Mesenteric fat pad (tissue), 1 donor: ENCODE data around the gene PLCH1. TPM values are rescaled to one million over a fixed set of nuclear protein-coding genes. Genes with fewer than 3 reads are reported as not detected.
"Not testable (repeated sequence)": the region's sequence is repeated elsewhere in the genome, so short reads cannot be mapped to it uniquely, and the experiment has no call there.

Experiments used
- DNase-seq: peaks from one replicate; pipeline ENCODE4 v3.0.0-alpha.2; 2020; ENCODE audit warnings: low spot score
- total RNA-seq: library from RNA; stranded (reverse); fragmentation: NEBNext Ultra II Directional; extraction: Animal tissue kit (Norgen Biotek cat#: 25700); gene quantifications from one replicate; pipeline ENCODE4 v1.2.1, GENCODE V29; 2021
- donor health status: DM: yes; HTN: yes; CAD: no.

PLCH1 gene
- total RNA-seq, 1 donor from 2014 or later, result not detected

GRCh38 chr3:155420881-155421486, 323.9 kb downstream of the PLCH1 start:
- no peak for DNase-seq

DNA sequence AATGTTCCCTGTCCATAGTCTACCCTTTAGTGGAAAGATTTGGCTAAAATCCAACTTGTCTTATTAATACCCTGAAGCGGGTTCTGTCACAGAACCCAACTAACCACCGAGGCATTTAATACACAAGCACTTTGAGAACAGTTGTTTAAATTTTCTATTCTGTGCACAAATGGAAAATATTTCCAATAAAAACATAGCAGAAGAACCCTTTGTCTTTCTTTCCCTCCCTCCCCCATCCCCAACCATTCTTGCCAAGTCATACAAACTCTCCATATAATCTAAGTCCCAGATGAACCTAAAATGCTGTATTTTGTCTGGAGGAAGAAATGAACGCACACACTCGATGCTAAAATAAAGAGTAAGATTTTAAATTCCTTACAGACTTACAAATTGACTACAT, 324.5 kb downstream of the PLCH1 start:
- DNase-seq, result no peak

DNA sequence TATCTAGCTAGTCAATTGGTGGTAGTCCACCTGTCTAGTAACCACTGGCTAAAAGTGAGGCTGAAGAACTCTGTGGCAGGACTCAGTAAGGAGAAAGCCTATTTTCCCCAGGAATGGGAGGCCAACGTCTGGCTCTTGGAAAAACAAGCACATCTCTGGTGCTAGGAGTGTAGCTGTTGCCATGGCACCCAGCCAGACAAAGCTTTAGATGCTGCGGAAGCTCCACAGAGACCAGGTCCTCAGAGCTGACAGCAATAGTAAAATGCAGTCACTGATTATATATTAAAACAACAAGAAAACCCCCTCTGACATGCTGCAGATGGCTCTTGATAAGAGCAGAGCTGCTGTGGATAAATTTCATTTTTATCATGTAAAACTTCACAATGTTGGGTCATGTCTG, 326.5 kb downstream of the PLCH1 start:
- DNase-seq, result no peak

DNA sequence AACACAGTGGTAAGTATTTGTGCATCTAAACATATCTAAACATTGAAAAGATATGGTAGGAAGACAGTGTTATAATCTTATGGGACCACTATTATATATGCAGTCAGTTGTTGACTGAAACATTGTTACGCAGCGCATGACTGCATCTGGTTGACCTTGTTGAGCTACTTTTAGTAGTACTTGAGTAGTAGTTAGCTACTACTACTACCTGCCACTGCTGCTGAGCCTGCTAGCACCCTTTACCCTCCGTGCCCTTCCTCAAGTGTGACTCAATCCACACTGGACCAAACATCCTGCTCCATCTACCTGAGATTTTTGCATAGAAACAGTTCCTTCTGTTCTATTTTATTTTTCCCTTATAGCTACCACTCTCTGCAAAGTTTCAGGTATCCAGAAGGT, 327.8 kb downstream of the PLCH1 start:
- no peak for DNase-seq

DNA sequence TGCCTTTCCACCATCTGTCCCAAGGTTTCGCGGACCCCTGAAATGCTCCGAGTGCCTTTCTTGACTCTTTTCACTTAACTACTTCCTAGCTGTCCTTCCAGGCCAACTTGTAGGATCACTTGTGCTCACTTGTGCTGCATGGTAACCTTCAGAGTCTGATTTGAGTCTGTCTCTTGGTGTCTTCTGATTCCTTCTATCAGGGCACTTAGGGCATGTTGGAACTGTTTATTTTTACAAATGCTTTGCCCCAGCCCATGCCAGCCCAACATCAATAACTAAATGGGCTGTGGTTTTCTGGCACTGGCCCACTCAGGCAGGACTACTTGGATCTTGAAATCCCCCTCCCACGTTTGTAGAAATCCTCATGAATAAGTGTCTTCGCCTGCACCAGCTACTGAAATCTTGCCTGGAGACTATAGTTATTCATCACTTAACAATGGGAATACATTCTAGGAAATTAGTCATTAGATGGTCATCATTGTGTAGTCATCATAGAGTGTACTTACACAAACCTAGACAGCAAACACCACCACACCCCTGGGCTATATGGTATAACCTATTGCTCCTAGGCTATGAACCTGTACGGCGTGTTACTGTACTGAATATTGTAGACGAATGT, 328.3 kb downstream of the PLCH1 start:
- DNase-seq, result no peak

DNA sequence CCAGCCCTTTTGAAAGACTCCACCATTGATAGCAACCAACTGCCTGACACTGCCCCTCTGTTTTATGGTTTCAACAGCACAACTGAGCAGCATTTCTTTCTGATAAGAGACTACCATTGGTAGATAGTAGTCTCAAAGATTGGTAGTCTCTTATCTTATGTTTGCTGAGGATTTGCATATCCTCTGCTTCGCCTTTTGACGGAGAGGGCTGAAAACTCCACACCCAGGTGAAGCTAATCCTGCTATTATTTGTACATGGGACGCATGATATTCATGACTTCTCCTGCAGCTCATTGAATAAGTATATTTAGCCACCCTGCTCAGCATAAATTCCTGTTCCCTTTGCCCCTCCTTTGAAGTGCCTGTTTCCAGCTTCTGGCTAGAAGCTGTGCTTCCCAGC, 332.0 kb downstream of the PLCH1 start:
- no peak for DNase-seq

DNA sequence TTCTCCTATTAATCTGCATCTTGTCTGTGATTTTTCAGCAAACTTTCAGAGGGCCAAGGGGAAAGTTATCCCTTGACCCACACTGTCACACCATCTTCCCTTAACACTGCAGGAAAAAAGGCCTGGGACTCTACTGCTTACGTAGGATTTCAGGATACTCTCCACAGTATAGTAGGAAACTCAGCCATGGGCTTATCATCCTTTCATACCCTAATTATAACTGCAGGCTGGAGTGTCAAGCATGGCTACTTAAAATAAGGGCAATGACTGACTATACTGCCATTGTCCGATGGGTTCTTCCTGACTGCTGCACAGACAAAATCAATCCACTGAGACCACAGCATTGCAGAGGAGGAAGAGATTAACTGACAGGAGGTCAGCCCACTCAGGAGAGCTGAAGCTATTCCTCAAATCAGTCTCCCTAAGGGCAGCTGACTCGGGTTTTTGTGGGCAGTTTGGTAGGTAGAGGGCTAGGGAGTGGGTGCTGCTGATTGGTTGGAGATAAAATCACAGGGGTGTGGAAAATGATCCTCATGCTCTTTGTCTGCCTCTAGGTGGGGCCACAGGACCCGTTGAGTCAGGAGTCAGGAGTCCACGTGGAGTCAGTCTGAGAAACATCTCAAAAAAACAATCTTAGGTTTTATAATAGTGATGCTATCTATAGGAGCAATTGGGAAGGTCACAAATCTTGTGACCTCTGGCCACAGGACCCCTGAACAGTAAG, 333.2 kb downstream of the PLCH1 start:
- DNase-seq, result no peak

- DNase-seq, result no peak
Observed at GRCh38 chr3:155409336-155409735, 335.5 kb downstream of the PLCH1 start.

GRCh38 chr3:155407971-155408370, 336.9 kb downstream of the PLCH1 start:
- no peak for DNase-seq

- DNase-seq, result no peak
Observed at GRCh38 chr3:155407331-155407730, 337.5 kb downstream of the PLCH1 start.

DNA sequence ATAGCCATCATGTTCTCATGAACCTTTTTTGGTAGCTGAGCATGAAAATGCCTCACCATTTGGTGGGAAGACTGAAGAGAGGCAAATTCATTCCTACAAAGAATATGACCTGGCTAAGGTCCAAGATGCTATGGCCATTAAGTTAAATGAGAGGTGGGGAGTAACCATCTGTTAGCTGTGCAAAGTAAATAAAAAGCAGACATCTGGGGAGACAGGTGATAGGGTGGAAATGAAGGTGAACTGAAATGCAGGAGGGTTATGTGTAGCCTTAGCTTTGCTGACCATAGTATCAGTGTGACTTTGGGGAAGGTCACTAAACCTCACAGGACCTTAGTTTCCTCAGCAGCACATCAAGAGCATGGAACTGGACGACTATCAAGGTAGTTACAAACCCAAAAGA, 340.4 kb downstream of the PLCH1 start:
- DNase-seq, result no peak

DNA sequence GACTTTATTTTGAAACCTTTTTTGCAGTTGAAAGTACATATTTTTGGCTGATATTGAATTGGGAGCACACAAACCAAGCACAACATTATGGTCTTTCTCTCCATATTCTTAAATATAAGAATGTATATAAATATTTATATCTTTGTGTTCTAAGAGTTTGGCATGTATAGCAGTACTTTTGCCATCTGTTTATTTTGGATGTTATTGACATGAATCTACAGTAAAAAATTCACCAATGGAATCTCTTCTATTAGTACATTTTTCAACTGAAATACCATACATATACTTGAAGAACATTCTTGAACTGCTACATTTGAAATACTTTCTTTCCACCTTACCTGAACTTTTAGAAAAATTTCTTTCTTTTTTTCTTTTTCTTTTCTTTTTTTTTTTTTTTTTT, 342.2 kb downstream of the PLCH1 start:
- DNase-seq, result no peak

DNA sequence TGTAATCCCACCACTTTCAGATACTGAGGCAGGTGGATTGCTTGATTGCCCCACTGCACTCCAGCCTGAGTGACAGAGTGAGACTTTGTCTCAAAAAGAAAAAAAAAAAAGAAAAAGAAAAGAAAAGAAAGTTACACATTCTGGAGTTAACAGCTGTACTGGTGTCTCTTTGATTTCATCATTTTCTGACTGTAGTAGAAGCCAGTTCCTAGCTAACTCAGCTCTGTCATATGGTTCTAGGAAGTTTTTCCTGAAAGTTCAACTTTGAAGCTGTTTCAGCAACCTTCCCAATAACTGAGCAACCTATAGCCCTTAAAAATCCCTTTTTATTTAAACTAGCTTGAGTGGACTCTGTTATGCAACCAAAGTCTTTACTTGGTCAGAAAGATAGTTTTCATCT, 346.8 kb downstream of the PLCH1 start:
- no peak for DNase-seq

- DNase-seq, result not testable (repeated sequence)
Observed at GRCh38 chr3:155394896-155395295, 350.0 kb downstream of the PLCH1 start.

DNA sequence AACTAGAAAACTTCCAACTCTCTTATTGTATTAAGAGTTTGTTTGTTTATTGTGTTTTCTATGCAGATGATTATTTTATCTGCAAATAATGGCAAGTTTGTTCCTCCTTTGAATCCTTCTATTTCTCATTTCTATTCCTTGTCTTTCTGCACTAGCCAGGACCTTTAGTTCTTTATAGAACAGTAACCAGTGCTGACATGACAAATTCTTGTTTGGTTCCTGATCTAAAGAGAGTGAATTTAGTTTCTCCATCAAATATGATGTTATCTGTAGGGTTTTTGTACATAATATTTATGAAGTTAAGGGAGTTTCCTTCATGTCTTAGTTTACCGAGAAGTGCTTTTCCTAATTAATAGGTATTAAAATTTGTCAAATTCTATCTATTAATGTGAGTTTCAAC, 350.6 kb downstream of the PLCH1 start:
- DNase-seq, result no peak

DNA sequence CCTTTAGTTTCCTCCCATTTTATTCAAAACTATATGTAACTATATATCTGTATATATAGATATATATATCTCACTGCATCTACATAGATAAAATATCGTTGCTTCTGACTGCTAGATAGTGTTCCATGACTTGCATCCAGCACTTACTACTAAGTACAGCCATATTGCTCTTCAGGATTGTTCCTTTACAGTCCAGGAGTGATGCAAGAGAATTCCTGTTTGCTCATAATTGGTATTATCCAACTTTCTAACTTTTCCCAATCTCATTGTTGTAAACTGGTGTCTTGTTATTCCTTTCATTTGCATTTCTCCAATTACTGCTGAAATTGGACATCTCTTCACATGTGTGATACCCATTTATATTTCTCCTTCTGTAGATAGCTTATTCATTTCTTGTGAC, 351.6 kb downstream of the PLCH1 start:
- DNase-seq, result no peak

DNA sequence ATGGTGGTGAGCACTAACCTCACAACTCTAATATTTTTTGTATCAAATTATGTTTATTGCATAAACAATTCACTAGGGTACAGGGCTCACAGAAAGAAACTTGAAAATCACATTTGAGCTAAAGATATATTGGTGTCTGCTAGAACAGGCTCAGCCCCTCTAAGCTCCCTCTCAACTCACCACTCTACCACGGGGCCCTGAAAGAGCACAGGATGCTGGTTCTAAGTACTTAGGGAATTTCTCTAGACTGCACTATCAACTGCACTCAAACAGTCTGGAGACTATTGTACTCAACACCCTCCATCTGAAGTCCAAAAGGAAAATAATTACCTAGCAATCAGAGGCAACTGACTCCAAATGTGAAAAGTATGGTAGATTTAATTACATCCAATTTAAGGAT, 352.7 kb downstream of the PLCH1 start:
- DNase-seq, result no peak

DNA sequence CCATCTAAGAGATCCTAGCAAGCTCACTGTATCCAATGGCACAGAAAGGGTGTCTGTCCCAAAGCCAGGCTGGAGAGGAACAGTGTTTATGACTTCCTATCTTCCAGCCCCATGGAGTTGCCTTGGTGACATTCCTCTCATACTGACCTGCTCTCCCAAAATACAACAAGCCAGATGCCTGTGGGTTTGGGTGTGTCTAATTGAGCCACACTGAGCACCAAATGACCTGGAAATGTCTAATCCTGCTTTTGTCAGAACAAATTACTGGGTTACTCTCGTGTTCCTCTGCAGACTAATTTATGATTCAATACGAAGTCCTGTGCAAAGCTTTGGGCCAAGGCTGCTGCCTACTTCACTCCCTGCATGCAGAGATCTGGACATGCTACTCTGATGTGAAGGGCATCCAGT, 353.3 kb downstream of the PLCH1 start:
- DNase-seq, result no peak

DNA sequence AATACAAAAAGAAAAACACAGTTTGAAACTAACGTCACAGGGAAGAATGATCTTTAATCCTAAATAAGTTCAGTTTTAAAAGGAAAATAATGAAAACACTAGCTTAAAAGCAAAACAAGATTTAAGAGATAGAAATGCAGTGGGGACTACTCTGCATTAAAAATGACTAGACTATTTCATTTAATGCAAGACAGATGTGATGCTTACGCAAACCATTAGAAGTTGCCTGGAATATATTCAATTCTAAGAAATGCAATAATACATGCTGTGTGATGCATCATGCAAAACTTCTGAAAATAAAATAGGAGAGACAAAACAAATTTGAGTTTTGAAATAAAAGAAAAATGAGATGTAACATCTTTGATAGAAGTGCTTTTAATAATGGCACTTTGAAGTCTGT, 353.8 kb downstream of the PLCH1 start:
- DNase-seq, result no peak

GRCh38 chr3:155390351-155390750, 354.5 kb downstream of the PLCH1 start:
- no peak for DNase-seq

GRCh38 chr3:155388417-155388816, 356.5 kb downstream of the PLCH1 start:
- no peak for DNase-seq

DNA sequence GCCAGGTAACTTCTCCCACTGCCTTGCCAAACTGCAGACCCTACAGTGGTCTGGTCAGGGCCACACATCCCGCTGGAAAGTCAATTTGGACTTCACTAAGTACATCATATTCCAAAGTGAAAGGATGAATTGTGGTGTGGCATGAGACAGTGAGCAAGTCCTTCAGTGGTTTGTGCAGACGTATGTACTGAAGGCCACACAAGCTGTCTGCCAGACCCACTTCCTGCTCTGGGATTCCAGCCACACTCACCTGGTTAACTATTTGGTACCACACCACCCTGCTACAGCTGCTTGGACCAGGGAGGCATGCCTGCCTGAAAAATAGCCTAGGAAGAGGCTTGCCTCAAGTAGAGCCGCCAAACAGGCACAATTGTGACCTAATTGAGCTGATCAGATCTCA, 357.3 kb downstream of the PLCH1 start:
- DNase-seq, result no peak

DNA sequence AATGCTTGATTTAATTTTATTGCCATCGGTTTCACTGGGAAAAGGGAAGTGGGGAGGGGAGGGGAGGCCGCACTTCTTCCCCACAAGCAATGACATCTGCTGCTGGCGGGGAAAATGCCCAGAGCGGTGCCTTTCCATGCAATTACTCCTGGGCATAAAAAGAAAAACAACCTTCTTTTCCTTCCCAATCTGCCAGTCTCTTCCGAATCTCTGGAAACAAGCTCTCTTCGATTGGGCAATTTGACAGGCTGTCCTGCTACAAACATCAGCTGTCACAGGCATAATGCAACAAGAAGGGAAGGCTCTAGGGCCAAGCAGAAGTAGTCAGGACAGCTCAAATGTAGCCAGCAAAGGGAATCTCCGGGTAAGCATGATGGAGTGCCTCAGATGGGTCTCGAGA, 358.0 kb downstream of the PLCH1 start:
- DNase-seq, result no peak
